Measurements from ENCODE around the gene RHBDF2.
A peak's percentile ranks its signal among the peaks of the same experiment; 100 is the strongest.

The RHBDF2 gene

DNA sequence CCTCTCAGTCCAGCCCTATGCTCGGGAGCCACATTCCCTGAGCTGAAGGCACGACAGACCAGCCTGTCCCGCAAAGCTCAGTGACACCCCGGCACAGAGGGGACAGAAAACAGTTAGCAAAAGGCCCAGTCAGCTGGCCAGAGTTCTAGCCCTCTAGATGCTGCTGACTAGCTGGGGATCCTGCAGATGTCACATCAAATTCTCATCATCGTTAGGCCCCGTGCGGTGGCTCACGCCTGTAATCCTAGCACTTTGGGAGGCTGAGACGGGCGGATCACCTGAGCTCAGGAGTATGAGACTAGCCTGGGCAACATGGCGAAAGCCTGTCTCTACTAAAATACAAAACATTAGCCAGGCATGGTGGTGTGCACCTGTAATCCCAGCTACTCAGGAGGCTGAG is 65.5 kb downstream of the RHBDF2 start:
- no peak for DNase-seq

DNA sequence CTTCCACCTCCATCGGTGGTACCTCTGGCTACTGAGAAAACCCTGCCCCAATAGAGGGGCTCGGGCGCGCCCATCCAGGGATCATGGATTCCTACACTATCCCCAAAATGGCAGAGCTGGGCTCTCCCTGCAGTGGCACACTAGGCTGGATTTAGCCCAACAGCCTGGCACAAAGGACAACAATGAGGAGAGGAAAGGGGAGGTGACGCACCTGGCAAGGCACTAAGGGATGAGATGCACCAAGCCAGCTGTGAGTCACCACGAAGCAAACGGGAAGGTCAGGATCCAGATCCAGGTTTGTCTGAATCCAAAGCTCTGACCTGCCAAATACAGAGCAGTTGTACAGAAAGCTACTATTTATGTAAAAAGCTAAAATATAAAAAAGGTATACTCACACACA is 66.4 kb downstream of the RHBDF2 start:
- DNase-seq: no peak

DNA sequence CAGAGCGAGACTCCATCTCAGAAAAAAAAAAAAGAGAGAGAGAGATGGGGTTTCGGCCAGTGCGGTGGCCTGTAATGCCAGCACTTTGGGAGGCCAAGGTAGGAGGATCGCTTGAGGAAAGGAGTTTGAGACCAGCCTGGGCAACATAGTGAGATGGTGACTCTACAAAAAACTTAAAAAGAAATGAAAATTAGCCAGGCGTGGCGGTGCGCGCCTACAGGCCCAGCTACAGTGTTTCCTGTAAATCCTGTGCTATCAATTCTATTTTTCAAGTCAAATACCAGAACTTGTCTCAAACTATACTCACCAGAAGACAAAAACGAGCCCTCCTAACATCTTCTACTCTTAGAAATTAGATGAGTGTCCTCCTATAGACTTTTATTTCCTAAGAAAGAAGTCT is 67.5 kb downstream of the RHBDF2 start:
- DNase-seq: no peak

DNA sequence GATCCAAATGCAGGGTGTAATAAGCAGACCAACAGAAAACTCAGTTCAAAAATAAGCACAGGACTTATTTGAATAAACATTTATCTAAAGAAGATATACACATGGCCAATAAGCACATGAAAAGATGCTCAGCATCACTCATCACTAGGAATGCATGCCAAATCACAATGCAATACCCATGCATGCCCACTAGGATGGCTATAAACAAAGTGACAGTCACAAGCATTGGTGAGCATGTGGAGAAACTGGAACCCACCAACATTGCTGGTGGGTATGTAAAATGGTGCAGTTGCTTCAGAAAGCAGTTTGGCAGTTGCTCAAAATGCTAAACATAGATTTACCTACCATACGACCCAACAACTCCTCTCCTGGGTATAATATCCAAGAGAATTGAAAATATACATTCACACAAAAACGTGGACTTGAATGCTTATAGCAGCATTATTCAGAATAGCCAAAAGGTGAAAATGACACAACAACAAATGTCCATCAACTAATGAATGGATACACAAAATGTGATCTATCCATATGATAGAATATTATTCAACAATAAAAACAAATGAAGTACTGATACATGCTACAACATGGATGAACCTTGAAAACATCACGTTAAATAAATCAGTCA is 68.4 kb downstream of the RHBDF2 start:
- peak in 1 of 5 experiments; percentile 44 for DNase-seq

DNA sequence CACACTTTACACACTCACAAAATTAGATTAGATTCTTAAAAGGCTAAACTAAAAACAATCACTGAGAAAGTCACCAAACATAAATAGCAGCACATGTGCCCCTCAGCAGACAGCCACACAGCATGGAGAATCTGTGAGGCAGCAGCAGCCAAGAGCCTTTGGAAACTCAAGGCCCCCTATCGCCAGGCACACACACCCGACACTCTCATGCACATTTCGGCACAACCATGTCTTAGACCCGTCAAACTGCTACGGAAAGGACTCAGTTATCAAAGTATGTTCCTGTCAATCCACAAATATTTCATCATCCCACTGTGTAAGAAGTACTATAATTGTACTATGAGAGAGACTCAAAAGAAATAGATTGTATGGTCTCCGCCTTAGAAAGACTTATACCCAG is 69.2 kb downstream of the RHBDF2 start:
- DNase-seq: no peak

DNA sequence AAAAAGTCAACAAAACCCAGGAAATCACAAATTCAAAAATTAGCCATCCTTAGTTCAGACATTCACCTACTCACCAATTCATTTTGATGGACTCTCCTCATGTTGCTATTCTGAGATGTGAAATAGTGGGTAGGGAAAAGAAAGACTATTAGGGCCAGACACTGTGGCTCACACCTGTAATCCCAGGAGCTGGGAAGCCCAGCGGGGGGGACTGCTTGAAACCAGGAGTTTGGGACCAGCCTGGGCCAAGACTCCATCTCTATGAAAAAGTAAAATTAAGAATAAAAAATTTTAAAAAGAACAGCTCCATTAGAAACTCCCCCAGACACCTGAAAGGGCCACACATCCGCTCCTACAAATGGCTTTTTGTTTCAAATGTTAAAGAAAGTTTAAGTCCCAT is 69.7 kb downstream of the RHBDF2 start:
- no peak for DNase-seq

DNA sequence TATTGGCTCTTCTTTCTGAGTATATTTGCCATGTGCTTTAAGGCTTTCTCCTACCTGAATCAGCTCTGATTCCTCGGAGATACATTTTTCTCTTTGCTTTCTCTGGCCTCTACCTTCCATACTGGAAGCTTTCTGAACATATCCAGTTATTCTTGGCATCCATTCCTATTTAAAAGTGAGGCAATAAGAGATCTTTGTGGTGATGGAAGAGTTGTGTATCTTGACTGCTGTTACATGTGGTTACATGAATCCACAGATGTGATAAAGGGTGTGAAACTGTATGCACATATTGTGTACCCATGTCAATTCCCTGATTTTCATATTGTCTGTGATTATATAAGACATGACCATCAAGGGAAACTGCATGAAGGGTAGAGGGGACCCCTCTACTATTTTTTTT is 72.7 kb downstream of the RHBDF2 start:
- no peak for DNase-seq

DNA sequence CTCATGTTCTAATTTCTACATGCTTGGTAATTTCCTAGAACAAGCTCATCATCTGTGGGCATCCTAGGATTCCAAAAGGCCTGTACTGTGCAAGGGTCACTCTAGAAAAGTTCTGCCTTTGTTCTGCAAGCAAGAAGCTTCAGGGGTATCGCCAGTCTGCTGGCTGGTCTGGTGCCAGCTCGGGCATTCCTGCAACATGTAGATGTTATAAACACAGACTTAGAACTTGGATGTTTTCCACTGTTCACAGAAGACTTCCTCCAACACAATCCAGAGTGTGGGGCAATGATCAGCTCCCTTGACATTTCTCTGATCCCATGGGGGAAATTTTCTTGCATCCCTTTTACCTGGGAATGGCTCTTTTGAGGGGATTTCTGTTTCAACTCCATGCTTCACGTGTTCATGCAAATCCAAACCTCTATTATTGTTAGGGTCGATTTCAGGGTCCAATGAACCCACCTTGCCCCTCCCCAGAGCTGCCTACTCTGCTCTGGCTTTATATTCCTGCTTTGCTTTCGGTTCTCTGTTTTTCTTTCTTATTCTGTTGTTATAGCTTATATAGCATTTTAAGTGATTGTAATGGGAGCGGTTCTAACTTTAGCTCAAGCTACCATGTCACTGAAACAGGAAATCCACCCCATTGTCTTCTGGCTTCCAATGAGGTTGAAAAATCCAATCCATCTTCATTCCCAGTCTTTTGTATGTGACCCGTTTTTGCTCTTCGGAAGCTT is 73.6 kb downstream of the RHBDF2 start:
- no peak for DNase-seq

DNA sequence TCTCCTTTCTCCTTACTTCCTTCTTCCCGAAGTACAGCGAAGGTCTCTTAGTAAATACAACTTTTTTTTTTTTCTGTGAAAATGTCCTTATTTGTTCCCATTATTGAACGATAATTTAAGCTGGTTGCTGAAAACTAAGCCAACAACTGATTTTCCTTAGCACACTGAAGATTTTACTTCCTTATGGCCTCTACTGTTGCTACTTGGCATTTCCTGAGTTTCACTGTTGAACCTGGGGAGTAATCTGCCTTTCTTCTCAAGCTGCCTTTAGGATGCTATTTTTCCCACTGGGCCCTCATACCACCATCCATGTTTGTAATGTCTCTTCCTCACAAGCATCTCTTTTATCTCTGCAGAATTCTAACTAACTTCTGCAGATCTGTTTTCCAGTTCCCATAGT is 74.4 kb downstream of the RHBDF2 start:
- no peak for DNase-seq

DNA sequence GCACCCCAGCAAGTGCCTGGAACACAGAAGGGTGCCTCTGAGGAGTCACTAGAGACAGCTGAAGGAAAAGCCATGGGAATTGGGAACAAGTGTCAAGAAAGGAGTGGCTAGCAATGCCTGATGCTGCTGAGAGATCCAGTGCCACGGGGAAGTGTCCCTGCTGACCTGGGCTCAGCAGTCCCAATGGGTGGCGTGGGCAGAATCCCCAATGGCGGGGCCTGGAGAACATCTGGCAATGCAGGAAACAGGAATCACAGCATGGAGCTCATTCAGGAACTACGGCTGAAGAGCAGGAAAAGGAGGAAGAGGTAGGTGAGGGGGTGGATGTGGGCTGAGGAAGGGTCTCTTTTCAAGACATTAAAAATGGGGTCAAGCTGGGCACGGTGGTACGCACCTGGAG is 78.4 kb downstream of the RHBDF2 start:
- DNase-seq: no peak

DNA sequence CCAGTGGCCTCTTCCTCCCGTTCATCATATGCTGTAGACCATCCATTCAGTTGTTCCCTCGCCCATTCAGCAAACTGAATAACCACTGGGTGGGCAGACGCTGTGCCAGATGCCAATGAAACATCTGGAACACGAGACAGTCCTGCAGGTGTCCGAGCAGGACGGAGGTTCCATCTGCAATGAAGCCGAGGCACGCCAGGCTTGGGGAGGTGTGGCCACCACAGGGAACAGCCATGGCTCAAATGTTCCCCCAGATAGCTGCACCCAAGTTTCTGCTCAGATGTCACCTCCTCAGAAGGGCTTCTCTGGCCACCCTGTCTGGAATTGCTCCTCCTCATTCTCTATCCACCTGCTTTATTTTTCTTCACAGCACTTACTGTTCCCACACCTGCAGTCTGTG is 78.8 kb downstream of the RHBDF2 start:
- no peak for DNase-seq

DNA sequence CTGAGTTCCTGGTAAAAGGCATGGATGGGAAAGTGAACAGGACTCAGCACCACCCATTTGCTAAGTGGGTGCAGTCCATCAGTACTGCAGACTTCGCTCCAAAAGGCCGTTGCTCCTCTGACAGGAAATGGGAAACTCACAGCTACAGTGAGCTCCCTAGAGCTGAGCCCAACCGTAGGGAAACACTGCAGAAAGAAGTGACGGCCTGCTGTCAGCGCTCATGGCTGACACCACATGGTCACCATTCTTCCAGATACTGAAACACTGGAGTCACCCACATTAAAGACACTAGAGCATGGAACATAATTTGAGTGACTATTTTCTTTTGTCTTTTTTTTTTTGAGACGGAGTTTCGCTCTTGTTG is 80.2 kb downstream of the RHBDF2 start:
- DNase-seq: no peak
